ENCODE measurements around the gene MYO1A.
A peak's percentile ranks its signal among the peaks of the same experiment; 100 is the strongest.
"Not testable (repeated sequence)": the region's sequence is repeated elsewhere in the genome, so short reads cannot be mapped to it uniquely, and the experiment has no call there.

The MYO1A gene

DNA sequence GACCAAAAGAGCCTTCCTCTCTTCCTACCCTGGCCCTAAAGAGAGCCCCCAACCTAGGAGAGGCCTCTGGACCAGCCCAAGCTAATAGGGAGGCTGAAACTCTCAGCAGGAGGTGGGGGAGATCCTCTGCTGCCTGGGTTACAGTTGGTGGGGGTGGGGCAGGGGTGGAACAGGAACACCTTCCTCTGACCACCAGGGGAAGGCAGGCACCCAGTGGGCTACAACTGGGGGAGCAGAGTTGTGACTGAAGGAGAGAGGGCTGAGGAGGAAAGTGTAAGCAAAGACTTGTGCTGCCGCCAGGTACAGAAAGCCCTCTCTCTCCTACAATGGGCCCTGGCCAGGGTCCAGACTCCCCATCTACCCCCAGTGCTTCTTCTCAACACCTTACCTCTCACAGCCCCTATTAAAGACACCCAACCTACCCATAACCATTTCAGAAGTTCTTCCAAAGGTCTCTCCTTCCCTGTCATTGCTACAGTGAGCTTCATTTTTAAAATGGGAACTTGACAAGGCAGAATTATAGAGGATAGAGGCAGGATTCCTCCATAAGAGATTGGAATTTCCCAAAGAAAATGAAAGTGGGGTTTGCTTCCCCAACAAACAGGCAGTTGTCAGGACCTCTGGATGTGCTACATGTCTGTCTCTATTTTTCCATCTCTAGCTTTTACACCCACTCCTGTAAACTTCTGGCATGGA lies 1.4 kb downstream of the MYO1A start:
- DNase-seq (ENCODE audit: low read depth, low spot score), result no peak

DNA sequence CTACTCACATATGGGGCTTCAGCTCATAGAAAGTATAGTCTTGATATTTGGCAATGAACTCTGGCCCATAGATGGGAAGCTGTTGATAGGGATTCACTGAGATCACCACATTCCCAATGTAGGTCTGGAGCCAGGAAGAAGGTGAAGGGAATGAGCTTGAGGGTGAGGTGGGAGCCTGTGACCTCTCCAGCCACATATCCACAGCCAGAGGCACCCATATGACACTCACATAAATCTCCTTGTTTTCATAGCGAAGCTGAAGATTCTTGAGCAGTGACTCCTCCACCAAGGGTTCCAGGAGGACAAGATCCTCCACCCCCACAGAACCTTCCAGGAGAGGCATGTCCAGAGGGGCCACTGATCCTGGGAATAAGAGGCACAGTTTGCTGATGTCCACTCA lies 1.9 kb downstream of the MYO1A start:
- no peak for DNase-seq (ENCODE audit: low read depth, low spot score)

DNA sequence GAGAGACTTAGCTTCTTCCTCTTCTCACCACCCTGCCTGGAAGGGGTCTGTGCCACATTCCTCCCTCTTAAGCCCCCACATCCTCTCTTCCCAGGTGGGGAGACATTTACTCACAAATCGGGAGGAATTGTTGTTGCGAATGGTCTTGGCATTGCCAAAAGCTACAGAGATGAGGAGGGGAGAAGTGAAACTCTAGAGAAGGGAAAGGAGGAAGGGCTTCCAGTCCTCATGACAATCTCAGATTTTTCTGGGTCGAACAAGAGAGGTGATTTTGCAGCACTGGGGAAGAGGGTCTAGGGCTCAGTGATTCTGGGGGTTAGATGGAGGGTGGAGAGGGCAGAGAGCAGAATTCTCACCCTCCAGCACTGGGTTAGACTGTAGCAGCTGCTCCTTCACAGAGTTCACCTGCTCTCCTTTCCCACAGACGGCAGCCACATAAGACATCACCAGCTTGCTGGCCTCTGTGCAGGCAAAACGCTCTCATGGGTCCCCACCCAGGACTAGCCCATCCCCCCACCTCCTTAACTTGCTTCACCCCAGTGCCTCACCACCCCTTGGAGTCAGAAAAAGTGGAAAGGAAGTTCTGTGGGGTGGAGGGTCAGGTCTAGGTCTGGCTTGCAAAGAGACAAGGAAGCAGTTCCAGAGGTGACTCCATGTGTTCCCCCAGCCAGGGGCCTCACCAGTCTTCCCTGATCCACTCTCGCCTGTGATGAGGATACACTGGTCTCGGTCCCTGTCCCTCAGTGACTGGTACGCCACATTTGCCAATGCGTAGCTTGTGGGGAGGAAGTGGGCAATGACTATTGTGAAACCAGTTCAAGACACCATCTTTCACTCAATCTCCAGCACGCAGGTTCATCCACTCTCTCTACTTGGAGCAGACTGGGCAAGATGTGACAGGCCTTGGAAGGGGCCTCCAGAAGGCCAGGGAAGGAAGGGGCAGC lies 2.7 kb downstream of the MYO1A start:
- DNase-seq (ENCODE audit: low read depth, low spot score), result no peak

DNA sequence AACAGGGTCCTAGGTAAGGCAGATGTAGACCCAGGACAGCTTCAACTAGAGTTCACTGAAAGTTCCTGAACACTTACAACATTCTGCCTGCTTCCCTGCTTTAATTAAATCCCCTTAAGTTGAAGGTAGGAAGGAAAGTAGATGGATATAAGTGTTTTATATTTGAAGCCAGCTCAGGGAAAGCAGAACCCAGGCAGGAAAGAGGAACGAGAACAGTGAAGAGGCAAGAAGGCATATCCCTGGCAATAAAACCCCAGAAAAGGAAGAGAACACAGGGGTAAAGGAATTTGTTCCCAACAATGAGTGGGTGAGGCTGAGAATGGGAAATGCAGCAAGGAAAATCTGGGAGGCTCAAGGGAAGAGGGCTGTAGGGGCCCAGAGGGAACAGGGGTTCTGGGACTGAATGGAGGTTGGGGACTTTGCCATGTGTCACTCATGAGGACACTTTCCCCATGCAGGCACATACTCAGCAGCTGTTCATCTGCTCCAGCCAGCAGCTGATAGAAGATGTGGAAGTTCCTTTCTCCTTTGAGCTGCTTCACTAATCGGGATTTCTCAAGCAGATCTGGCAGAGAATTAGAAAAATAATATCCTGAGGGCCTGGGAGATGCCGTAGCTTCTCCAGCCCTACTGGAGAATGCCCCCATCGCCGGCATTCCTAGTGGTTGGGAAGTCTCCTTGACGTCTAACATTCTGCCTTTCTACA lies 3.7 kb downstream of the MYO1A start:
- DNase-seq (ENCODE audit: low read depth, low spot score), result no peak

DNA sequence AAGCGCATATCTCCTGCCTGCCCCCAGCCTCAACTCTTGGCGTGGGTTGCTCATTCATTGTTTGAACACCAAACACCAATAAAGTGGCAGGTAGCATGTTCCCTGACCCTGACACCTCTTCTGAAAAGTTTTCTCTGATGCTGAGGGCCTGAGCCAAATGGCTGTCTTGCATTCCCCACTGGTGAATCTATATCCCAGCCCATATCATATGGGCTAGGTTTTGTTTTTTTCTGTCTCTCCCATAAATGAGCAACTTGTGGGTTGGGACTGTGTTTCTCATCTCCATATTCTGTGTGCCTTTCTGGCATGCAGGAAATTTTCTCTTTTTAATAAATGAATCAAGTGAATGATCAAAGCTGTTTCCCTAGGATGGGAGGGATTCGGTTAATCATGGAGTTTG lies 5.0 kb downstream of the MYO1A start:
- DNase-seq (ENCODE audit: low read depth, low spot score), result no peak

- no peak for DNase-seq (ENCODE audit: low read depth, low spot score)
These were observed 5.5 kb downstream of the MYO1A start for GRCh38 chr12:57044468-57044867.

GRCh38 chr12:57042695-57043094 lies 7.2 kb downstream of the MYO1A start:
- DNase-seq (ENCODE audit: low read depth, low spot score), result no peak

DNA sequence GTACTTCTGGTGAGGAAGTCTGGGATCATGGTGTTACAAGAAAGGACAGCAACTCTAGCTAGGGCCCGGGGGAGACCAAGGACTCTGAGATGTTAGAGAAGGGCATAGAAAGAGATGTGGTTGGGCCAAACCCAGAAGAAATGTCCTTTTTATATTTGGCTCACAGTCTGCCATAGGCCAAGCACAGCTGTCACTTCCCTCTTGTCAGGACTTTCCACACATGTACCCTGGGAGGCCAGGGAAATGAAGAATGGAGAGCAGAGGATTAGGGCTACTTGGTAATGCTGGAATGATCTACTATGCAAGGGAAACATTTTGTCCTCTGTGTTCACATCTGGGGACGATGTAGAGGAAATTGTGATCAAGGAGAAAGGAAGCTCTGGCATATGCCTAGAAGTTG lies 9.2 kb downstream of the MYO1A start:
- DNase-seq (ENCODE audit: low read depth, low spot score), result no peak

DNA sequence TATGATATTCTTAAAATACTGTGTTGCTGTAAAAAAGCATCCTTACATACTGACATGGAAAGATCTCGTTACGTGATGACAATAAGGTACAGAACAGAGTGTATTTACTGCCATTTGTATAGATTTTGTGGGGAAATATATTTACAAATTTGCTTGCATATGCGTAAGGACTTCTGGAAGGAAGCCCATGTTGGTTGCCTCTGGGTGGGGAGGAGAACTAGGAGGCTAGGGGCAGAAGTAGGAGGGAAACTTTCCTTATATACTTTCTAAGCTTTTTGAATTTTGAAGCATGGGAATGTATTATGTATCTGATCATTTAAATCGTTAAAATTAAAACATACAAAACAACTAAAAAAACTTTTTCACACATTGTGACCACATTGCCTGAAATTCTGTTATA lies 9.7 kb downstream of the MYO1A start:
- DNase-seq (ENCODE audit: low read depth, low spot score), result no peak

- DNase-seq (ENCODE audit: low read depth, low spot score), result no peak
These were observed 10.7 kb downstream of the MYO1A start for GRCh38 chr12:57039016-57039798.

DNA sequence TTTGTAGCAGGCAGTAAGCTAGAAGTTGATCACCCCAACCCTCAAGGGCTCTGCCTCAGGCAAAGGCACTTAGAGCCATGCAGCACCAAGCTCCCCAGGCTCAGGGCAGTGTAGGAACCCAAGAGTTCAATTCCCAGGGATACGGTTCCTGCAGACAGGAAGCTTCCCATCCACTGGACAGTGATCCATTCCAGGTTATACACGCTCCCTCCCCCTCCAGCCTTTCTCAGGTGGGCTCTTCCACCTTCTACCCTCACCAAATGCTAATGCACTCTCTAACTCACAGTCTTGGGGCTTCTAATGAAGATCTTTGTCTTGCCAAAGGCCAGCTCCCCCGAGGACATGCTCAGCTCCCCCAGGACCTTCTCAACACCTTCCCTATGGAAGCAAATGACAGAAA lies 12.7 kb downstream of the MYO1A start:
- no peak for DNase-seq (ENCODE audit: low read depth, low spot score)

DNA sequence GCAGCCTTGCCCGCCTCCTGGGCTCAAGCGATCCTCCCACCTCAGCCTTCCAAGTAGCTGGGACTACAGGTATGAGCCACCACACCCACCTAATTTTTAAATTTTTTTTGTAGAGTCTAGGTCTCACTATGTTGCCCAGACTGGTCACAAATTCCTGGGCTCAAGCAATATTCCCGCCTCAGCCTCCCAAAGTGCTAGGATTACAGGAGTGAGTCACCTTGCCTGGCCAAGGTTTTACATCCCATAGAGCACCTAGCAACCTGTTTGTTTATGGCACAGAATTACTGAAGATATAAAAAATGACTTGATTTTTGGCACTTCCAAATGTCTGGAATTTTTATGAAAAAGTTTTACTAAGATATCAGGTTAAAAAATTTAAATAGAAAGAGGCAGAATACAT lies 16.5 kb downstream of the MYO1A start:
- no peak for DNase-seq (ENCODE audit: low read depth, low spot score)

DNA sequence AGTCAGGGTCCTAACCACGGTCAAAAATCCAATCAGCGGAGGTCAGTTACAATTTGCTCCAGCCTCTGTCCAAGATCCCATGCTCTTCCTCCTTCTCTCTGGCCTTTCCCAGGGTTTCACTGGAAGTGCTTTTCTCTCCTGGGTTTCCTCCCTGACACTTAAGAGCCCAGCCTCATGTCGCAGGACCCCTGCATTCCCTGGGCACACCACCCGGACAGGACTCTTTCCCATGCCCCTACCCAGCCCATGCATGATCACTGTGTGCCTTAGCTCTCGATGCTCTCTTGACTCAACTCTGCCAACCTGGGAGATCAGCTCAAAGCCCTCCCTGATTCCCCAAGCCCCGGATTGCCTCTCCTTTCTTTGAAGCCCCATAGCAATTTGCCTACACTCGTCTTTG lies 18.1 kb downstream of the MYO1A start:
- DNase-seq (ENCODE audit: low read depth, low spot score), result no peak

- peak; percentile 9 for DNase-seq (ENCODE audit: low read depth, low spot score)
These were observed 18.7 kb downstream of the MYO1A start for GRCh38 chr12:57031138-57031725.

DNA sequence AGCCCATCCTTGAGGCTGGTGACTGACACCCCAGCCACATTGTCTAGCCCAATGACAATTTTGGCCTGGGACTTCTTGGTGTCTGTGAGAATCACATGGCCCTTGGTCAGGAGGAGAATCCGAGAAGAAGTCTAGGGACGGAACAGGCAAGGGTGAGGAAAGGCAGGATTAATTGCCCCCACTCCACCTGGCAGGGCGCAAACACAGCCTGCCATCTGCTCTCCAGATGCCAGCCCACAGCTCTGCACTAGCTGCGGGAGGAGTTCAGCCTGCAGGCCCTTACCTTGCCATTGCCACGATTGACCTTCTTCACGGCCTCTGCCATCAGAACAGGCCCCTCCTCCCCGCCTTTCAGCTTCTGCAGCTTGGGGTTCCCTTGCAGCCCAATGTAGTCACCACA lies 20.5 kb downstream of the MYO1A start:
- DNase-seq (ENCODE audit: low read depth, low spot score), result no peak

DNA sequence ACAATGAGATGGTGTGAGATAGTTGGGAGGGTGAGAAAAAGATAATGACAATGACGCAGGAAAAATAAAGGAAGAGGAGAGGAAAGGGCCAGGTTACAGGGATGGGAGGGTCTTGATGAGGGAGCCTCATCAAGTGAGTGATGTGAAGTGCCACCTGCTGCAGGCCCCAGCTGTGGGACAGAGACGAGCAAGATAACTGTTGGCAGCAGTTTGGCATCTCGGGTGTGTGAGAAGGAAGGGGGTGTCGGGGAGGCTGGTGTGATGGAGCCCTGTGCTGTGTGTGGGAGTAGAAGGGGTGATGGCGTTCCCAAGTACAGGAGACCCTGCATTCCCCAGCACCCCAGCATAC lies 22.1 kb downstream of the MYO1A start:
- DNase-seq (ENCODE audit: low read depth, low spot score), result no peak

DNA sequence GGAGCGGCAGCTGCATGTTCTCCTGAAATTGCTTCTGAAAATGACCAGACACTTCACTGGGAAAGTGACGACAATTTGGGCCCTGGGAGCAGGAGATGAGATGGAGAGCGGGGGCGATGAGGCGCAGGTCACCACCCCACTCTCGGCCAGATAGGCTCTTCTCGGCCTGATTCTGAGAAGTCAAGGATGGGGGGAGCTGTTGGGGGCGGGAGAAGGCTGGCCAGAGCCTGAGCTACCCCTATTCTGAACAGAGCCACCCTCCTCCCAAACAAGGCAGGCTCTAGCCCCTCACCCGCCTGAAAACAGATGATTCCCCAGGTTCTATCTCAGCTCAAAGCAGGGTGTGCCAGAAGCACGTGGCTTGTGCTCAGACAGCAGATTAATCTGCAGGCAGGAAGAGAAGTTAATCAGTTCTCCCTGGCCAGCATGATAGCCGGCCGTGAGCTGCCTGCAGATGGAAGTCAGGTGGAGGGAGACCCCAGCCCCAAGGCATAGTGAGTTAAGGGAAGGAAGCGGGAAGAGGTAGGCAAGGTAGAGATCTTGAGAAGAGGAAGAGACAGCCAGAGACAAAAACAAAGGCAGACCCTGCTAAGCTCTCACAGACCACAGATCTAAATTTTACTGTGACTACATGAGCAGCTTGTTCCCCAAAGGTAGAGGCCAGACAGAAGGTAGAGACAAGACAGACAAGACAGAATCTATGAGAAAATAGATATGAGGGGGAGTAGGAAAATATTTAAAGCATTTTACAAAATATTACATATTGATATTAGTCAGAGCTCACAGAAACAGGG lies 22.7 kb downstream of the MYO1A start:
- DNase-seq (ENCODE audit: low read depth, low spot score), result peak; percentile 8

DNA sequence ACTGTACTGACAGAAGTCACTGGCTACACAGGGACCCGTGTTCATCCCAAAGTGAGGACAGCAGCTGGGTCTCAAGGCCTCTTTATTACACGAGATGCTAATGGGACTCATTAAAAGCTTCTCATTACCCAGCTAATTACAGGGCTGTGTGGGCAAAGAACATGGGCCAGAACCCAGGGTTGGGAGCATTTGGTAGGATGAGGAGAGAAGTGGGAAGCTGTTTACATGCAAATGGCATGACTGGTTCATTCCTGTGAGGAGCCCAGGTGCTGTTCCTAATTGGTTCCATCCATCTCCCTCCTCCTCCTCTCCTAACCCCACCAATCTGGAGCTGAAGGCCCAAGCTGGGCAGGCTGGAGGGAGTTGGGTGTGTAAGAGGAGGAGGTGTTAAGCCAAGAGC lies 24.7 kb downstream of the MYO1A start:
- DNase-seq (ENCODE audit: low read depth, low spot score), result no peak

DNA sequence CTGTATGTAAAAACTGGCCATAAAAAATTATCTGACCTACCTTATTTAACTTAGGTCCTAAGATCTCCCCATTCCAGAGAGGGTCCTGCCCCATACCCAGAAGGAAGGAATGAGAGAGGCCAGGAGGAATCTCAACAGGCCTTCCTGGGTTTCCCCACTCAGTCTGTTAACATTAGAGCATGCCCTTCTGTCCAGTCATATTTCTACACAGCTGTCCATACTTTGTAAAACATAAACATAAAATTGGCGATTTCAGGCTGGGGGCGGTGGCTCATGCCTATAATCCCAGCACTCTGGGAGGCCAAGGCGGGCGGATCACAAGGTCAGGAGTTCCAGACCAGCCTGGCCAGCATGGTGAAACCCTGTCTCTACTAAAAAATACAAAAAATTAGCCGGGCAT lies 27.6 kb downstream of the MYO1A start:
- DNase-seq (ENCODE audit: low read depth, low spot score), result not testable (repeated sequence)

DNA sequence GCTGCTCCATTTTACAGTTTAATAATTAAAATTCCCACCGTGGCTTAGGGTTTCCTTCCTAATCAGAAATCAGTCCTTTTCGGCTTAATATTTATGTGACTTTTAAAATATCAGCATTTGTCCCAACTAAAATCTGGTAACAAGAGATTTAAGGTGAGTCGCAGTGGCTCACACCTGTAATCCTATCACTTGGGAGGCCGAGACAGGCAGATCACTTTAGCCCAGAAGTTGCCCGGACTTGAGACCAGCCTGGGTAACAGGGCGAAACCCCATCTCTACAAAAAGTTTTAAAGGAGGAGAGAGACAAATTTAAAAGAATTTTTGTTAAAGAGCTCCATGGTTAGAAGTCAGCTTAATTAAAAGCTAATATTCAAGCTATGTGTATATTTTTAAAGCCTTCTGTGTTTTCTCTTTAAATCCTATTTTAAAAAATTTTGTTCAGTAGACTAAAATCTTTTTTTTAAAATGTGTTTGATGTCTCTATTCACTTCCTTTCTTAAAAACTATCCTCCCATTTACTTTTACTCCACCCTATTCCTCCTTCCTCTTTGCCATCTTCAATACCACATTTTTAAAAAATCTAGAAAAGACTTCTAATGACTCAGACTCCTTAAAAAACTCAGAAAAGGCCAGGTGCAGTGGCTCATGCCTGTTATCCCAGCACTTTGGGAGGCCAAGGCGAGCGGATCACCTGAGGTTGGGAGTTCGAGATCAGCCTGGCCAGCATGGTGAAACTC lies 29.8 kb downstream of the MYO1A start:
- DNase-seq (ENCODE audit: low read depth, low spot score), result no peak
